Naive thymus-derived CD4-positive, alpha-beta T cell (primary cell): ENCODE measurements around the gene MRPL4. TPM values are rescaled to one million over a fixed set of nuclear protein-coding genes. Genes with fewer than 3 reads are reported as not detected.
"Not testable (repeated sequence)": the region's sequence is repeated elsewhere in the genome, so short reads cannot be mapped to it uniquely, and the experiment has no call there.

Experiments
- ATAC-seq: fragments of 150-1000 bp; cut with Tn5 transposase; 2 replicates; pipeline ENCODE4 v1.10.0; 2021; ENCODE audit warnings: mild to moderate bottlenecking, moderate library complexity
- CTCF ChIA-PET: fragments of 350-600 bp; sonication (Branson Sonifier 250); formaldehyde crosslinking; loops from one replicate; lab custom pipeline; 2021; ENCODE audit warnings: antibody characterized with exemption; lab: Charles Lee
- POLR2A ChIA-PET: fragments of 350-600 bp; sonication (Branson Sonifier 250); formaldehyde crosslinking; loops from one replicate; lab custom pipeline; 2021; ENCODE audit warnings: antibody characterized with exemption, inconsistent platforms; lab: Charles Lee
- DNase-seq, 9 donors: peaks; one replicate each; pipeline versions ENCODE4 v3.0.0 to v3.0.0-alpha.2; 2020 to 2022; ENCODE audit warnings: mixed read lengths in 1 of 9
- H3K27ac ChIP-seq: one replicate; pipeline ENCODE4 v1.7.0; 2013; ENCODE audit warnings: mild to moderate bottlenecking, low read depth, low read length, moderate library complexity
- H3K27me3 ChIP-seq, 2 donors: one replicate each; pipeline ENCODE4 v1.7.0; 2013; ENCODE audit warnings: low read length in 2 of 2, mild to moderate bottlenecking in 2 of 2, moderate library complexity in 2 of 2; ENCODE audit not compliant: control insufficient read depth in 2 of 2, insufficient read depth in 2 of 2
- H3K36me3 ChIP-seq, 3 experiments: 1 replicate in 2 of 3; 2 replicates in 1 of 3; pipeline ENCODE4 v1.7.0; 2013; ENCODE audit warnings: low read length in 3 of 3, mild to moderate bottlenecking in 3 of 3, moderate library complexity in 1 of 3; ENCODE audit not compliant: insufficient read depth in 3 of 3, control insufficient read depth in 2 of 3
- H3K4me1 ChIP-seq, 2 donors: one replicate each; pipeline ENCODE4 v1.7.0; 2013; ENCODE audit warnings: low read length in 2 of 2, mild to moderate bottlenecking in 2 of 2, moderate library complexity in 1 of 2; ENCODE audit not compliant: control insufficient read depth in 2 of 2, insufficient read depth in 2 of 2
- H3K4me3 ChIP-seq: 2 replicates; pipeline ENCODE4 v1.7.0; 2013; ENCODE audit warnings: mild to moderate bottlenecking, low read length
- H3K9me3 ChIP-seq, 3 experiments: 1 replicate in 2 of 3; 2 replicates in 1 of 3; pipeline ENCODE4 v1.7.0; 2013; ENCODE audit warnings: low read length in 3 of 3; ENCODE audit not compliant: control insufficient read depth in 2 of 3
- H3K27ac Mint-ChIP-seq, 9 donors: one replicate each; pipeline ENCODE4 v1.8.0; 2020 to 2022; ENCODE audit warnings: mixed read lengths in 9 of 9, mild to moderate bottlenecking in 8 of 9, moderate library complexity in 5 of 9, inconsistent platforms in 2 of 9
- H3K27me3 Mint-ChIP-seq, 5 donors: one replicate each; pipeline ENCODE4 v1.8.0; 2021 to 2022; ENCODE audit warnings: mixed read lengths in 5 of 5, mild to moderate bottlenecking in 1 of 5
- H3K36me3 Mint-ChIP-seq, 5 donors: one replicate each; pipeline ENCODE4 v1.8.0; 2020 to 2022; ENCODE audit warnings: mixed read lengths in 5 of 5, mild to moderate bottlenecking in 3 of 5, inconsistent platforms in 1 of 5
- H3K4me1 Mint-ChIP-seq, 7 donors: one replicate each; pipeline ENCODE4 v1.8.0; 2020 to 2022; ENCODE audit warnings: mixed read lengths in 7 of 7, mild to moderate bottlenecking in 3 of 7, inconsistent platforms in 1 of 7
- H3K4me3 Mint-ChIP-seq, 10 donors: one replicate each; pipeline ENCODE4 v1.8.0; 2020 to 2022; ENCODE audit warnings: mild to moderate bottlenecking in 10 of 10, mixed read lengths in 10 of 10, moderate library complexity in 6 of 10, inconsistent platforms in 2 of 10
- H3K9me3 Mint-ChIP-seq, 11 donors: one replicate each; pipeline ENCODE4 v1.8.0; 2020 to 2022; ENCODE audit warnings: mixed read lengths in 11 of 11, mild to moderate bottlenecking in 4 of 11, inconsistent platforms in 1 of 11, moderate library complexity in 1 of 11
- intact Hi-C, 2 donors: fragments of 100-400 bp; cut with micrococcal nuclease; formaldehyde crosslinking; loops; one replicate each; pipeline ENCODE4 v1.15.1; 2023
- polyA plus RNA-seq, 2 donors: library from polyadenylated mRNA; unstranded; fragments of 300-500 nt; fragmentation: Illumina TruSeq; gene quantifications; one replicate each; pipeline ENCODE4 v1.2.3, GENCODE V29; 2021
- total RNA-seq, 6 experiments: library from RNA in 5 of 6; stranded (reverse) in 5 of 6; gene quantifications; 1 replicate in 5 of 6; 2 replicates in 1 of 6; pipeline ENCODE4 v1.2.3 and lab custom pipeline; 2021 to 2026

MRPL4 gene
- total and polyA plus RNA-seq, 7 experiments from 2014 or later: 24.9 to 70.5 (median 40.7) TPM

- Mint-ChIP-seq H3K27me3 (no peaks in the 10 kb centered on the region), H3K4me3 (no peak overlapping the region), H3K4me1 (peaks cover 4 to 28% (median 8%) of the 10 kb centered on the region in 7 donors), H3K9me3 (no peaks in the 10 kb centered on the region), H3K36me3 (peaks cover 2 to 21% (median 15%) of the 10 kb centered on the region in 5 donors), H3K27ac (peak overlapping the region in 4 of 9 donors; percentile 3 to 86 (median 32))
- Histone ChIP-seq H3K4me3 (no peak overlapping the region), H3K27me3 (no peaks in the 10 kb centered on the region), H3K9me3 (no peaks in the 10 kb centered on the region), H3K4me1 (peaks cover 0 to 3% of the 10 kb centered on the region in 2 donors), H3K27ac (no peak overlapping the region), H3K36me3 (peaks cover 0 to 31% (median 0%) of the 10 kb centered on the region in 3 experiments)
- no peak for DNase-seq
- intact Hi-C loops: no loop called here
- ChIA-PET CTCF (interaction anchor here (2.0 kb wide), 1 partner anchor 9 kb away, joined by 14 read pairs; the partner anchor contains the start of gene ICAM1), POLR2A (interaction anchor here (0.6 kb wide), 1 partner anchor 11 kb away, joined by 6 read pairs; no protein-coding TSS in a partner anchor)
- ATAC-seq: no peak
These were observed 27.9 kb downstream of the MRPL4 start for GRCh38 chr19:10279737-10280442.

DNA sequence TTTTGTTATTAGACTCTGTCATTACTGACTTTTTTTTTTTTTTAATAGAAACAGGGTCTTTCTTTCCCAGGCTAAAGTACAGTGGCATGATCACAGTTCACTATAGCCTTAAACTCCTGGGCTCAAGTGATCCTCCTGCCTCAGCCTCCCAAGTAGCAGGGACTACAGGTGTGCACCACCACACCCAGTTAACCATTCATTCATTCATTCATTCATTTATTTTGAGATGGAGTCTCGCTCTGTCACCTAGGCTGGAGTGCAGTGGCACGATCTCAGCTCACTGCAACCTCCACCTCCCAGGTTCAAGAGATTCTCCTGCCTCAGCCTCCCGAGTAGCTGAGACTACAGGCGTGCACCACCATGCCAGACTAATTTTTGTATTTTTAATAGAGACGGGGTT is 30.0 kb downstream of the MRPL4 start:
- H3K4me1 ChIP-seq: peaks cover 3 to 11% of the 10 kb centered on the region in 2 donors
- ATAC-seq, H3K27ac Mint-ChIP-seq, CTCF ChIA-PET, DNase-seq, H3K27me3 ChIP-seq, H3K4me3 Mint-ChIP-seq, H3K27ac ChIP-seq, H3K9me3 Mint-ChIP-seq, H3K9me3 ChIP-seq, H3K4me3 ChIP-seq, H3K27me3 Mint-ChIP-seq, intact Hi-C loops: not testable (repeated sequence)
- Mint-ChIP-seq H3K4me1 (peaks cover 8 to 44% (median 18%) of the 10 kb centered on the region in 7 donors), H3K36me3 (peaks cover 7 to 33% (median 21%) of the 10 kb centered on the region in 5 donors)
- peaks cover 0 to 37% (median 0%) of the 10 kb centered on the region in 3 experiments for H3K36me3 ChIP-seq
- POLR2A ChIA-PET: interaction anchor here (0.8 kb wide), 1 partner anchor 81 kb away, joined by 4 read pairs; no protein-coding TSS in a partner anchor

DNA sequence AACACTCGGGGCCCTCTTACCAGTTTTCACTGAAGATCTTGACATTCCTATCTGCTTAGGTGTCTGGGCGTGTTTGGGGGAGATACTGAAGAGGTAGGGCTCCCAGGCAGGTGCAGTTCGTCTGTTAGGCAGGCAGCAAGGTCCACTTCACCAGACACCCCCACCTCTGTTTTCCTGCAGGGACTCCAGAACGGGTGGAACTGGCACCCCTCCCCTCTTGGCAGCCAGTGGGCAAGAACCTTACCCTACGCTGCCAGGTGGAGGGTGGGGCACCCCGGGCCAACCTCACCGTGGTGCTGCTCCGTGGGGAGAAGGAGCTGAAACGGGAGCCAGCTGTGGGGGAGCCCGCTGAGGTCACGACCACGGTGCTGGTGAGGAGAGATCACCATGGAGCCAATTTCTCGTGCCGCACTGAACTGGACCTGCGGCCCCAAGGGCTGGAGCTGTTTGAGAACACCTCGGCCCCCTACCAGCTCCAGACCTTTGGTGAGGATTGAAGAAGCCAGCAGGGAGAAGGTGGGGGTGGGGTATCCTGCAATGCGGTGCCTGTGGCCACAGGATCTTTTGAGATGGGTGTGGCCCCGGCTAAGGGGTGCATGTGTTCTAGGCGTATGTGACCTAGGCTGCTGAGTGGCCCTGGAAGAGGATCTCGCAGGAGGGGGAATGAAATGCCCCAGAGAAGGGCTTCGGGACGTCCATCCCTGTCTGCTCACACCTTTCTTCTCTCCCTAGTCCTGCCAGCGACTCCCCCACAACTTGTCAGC is 31.5 kb downstream of the MRPL4 start:
- H3K4me1 ChIP-seq: peaks cover 9 to 21% of the 10 kb centered on the region in 2 donors
- peaks cover 7 to 33% (median 17%) of the 10 kb centered on the region in 5 donors for H3K36me3 Mint-ChIP-seq
- H3K4me1 Mint-ChIP-seq: peaks cover 14 to 50% (median 31%) of the 10 kb centered on the region in 7 donors
- H3K36me3 ChIP-seq: peaks cover 0 to 33% (median 0%) of the 10 kb centered on the region in 3 experiments
- POLR2A ChIA-PET: no interaction called here
- H3K27ac Mint-ChIP-seq: no peak overlapping the region
- no peaks in the 10 kb centered on the region for H3K9me3 ChIP-seq
- CTCF ChIA-PET: interaction anchor here (0.5 to 0.6 kb wide), 2 partner anchors 107 to 152 kb away, joined by 3 read pairs; no protein-coding TSS in a partner anchor
- no peak overlapping the region for H3K27ac ChIP-seq
- intact Hi-C loops: no loop called here
- H3K4me3 ChIP-seq: no peak overlapping the region
- H3K9me3 Mint-ChIP-seq: no peaks in the 10 kb centered on the region
- no peak for ATAC-seq
- H3K27me3 Mint-ChIP-seq: peaks cover 6 to 9% (median 7%) of the 10 kb centered on the region in 5 donors
- no peak overlapping the region for H3K4me3 Mint-ChIP-seq
- DNase-seq: no peak
- peaks cover 2 to 12% of the 10 kb centered on the region in 2 donors for H3K27me3 ChIP-seq

GRCh38 chr19:10284065-10284959 is 32.3 kb downstream of the MRPL4 start:
- Mint-ChIP-seq H3K9me3 (no peaks in the 10 kb centered on the region), H3K27ac (no peak overlapping the region), H3K4me3 (no peak overlapping the region), H3K27me3 (peaks cover 8 to 18% (median 14%) of the 10 kb centered on the region in 5 donors), H3K4me1 (peaks cover 22 to 54% (median 34%) of the 10 kb centered on the region in 7 donors), H3K36me3 (peaks cover 7 to 30% (median 13%) of the 10 kb centered on the region in 5 donors)
- Histone ChIP-seq H3K4me1 (peaks cover 17 to 28% of the 10 kb centered on the region in 2 donors), H3K4me3 (no peak overlapping the region), H3K9me3 (no peaks in the 10 kb centered on the region), H3K36me3 (peaks cover 0 to 29% (median 0%) of the 10 kb centered on the region in 3 experiments), H3K27me3 (peaks cover 8 to 19% of the 10 kb centered on the region in 2 donors), H3K27ac (no peak overlapping the region)
- POLR2A ChIA-PET: no interaction called here
- CTCF ChIA-PET: interaction anchor here (0.5 kb wide), 1 partner anchor 106 kb away, joined by 3 read pairs; no protein-coding TSS in a partner anchor
- ATAC-seq (no peak), DNase-seq (no peak)
- intact Hi-C loops: no loop called here

DNA sequence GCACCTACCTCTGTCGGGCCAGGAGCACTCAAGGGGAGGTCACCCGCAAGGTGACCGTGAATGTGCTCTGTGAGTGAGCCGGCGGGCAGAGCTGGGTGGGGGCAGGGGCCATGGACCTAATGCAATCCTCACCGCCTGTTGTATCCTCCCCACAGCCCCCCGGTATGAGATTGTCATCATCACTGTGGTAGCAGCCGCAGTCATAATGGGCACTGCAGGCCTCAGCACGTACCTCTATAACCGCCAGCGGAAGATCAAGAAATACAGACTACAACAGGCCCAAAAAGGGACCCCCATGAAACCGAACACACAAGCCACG is 32.9 kb downstream of the MRPL4 start:
- no peak for ATAC-seq
- H3K4me3 ChIP-seq: no peak overlapping the region
- peaks cover 17 to 50% (median 31%) of the 10 kb centered on the region in 7 donors for H3K4me1 Mint-ChIP-seq
- peaks cover 0 to 29% (median 0%) of the 10 kb centered on the region in 3 experiments for H3K36me3 ChIP-seq
- peaks cover 6 to 28% (median 11%) of the 10 kb centered on the region in 5 donors for H3K36me3 Mint-ChIP-seq
- H3K27me3 ChIP-seq: peaks cover 8 to 19% of the 10 kb centered on the region in 2 donors
- POLR2A ChIA-PET: interaction anchor here (0.6 kb wide), 1 partner anchor 57 kb away, joined by 3 read pairs; no protein-coding TSS in a partner anchor
- no peak overlapping the region for H3K27ac Mint-ChIP-seq
- DNase-seq: no peak
- H3K4me3 Mint-ChIP-seq: no peak overlapping the region
- peaks cover 16 to 30% of the 10 kb centered on the region in 2 donors for H3K4me1 ChIP-seq
- H3K27ac ChIP-seq: no peak overlapping the region
- peaks cover 8 to 20% (median 15%) of the 10 kb centered on the region in 5 donors for H3K27me3 Mint-ChIP-seq
- no peaks in the 10 kb centered on the region for H3K9me3 ChIP-seq
- H3K9me3 Mint-ChIP-seq: no peaks in the 10 kb centered on the region
- intact Hi-C loops: loop anchor here in 1 of 2 donors (5.0 kb wide), 1 partner anchor 192 kb away; no protein-coding TSS in a partner anchor
- CTCF ChIA-PET: no interaction called here
